Neural cell (in vitro differentiated cells): Measurements from ENCODE around the gene PTCH2.

Source experiments
- EP300 ChIP-seq: fragments of 450-650 bp; conservative IDR thresholded peaks from 2 replicates; pipeline ENCODE4 v1.6.1; 2014; ENCODE audit warnings: antibody characterized with exemption, mild to moderate bottlenecking, moderate library complexity; ENCODE audit not compliant: poor library complexity, severe bottlenecking
- EZH2 ChIP-seq: fragments of 200-600, 300-800 bp; shearing (Covaris generic), sonication (generic); IDR thresholded peaks from 2 replicates; pipeline ENCODE4 v1.6.1; 2014; ENCODE audit warnings: antibody characterized with exemption, low read length, borderline replicate concordance, mild to moderate bottlenecking; ENCODE audit not compliant: insufficient read depth, poor library complexity, severe bottlenecking
- POLR2AphosphoS5 ChIP-seq: IDR thresholded peaks from 2 replicates; pipeline ENCODE4 v1.6.1; 2012
- RAD21 ChIP-seq: fragments of 450-650 bp; conservative IDR thresholded peaks from 2 replicates; pipeline ENCODE4 v1.6.1; 2014; ENCODE audit warnings: antibody characterized with exemption, mild to moderate bottlenecking, moderate library complexity
- SMC3 ChIP-seq: fragments of 450-650 bp; conservative IDR thresholded peaks from 2 replicates; pipeline ENCODE4 v1.6.1; 2014; ENCODE audit warnings: antibody characterized with exemption, mild to moderate bottlenecking, moderate library complexity; ENCODE audit not compliant: poor library complexity
- TAF1 ChIP-seq: IDR thresholded peaks from 2 replicates; pipeline ENCODE4 v1.6.1; 2012; ENCODE audit warnings: low read depth
- TF ChIP-seq, protein P1 (sequence below): IDR thresholded peaks from 2 replicates; pipeline ENCODE4 v1.6.1; 2012; ENCODE audit warnings: borderline replicate concordance
- TF ChIP-seq, protein P2 (sequence below): fragments of 450-650 bp; IDR thresholded peaks from 2 replicates; pipeline ENCODE4 v1.5.1; 2014; ENCODE audit warnings: antibody characterized with exemption, mild to moderate bottlenecking, moderate library complexity; ENCODE audit not compliant: poor library complexity, severe bottlenecking

DNA sequence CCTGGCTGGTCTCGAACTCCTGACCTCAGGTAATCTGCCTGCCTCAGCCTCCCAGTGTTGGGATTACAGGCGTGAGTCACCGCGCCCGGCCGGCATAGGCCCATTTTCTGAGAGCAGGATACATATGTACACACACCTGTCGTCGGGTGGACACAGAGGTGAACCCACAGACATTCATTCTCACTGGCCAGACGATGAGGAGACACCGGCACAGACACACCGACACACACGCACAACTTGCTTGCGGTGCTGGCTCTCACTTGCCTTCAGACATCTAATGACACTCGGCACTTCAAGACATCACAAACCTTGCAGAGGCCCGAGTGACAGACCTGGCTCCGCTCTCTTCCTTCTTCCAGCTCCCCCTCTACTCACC is 579 bp downstream of the PTCH2 start:
- TF ChIP-seq, protein P1, sequence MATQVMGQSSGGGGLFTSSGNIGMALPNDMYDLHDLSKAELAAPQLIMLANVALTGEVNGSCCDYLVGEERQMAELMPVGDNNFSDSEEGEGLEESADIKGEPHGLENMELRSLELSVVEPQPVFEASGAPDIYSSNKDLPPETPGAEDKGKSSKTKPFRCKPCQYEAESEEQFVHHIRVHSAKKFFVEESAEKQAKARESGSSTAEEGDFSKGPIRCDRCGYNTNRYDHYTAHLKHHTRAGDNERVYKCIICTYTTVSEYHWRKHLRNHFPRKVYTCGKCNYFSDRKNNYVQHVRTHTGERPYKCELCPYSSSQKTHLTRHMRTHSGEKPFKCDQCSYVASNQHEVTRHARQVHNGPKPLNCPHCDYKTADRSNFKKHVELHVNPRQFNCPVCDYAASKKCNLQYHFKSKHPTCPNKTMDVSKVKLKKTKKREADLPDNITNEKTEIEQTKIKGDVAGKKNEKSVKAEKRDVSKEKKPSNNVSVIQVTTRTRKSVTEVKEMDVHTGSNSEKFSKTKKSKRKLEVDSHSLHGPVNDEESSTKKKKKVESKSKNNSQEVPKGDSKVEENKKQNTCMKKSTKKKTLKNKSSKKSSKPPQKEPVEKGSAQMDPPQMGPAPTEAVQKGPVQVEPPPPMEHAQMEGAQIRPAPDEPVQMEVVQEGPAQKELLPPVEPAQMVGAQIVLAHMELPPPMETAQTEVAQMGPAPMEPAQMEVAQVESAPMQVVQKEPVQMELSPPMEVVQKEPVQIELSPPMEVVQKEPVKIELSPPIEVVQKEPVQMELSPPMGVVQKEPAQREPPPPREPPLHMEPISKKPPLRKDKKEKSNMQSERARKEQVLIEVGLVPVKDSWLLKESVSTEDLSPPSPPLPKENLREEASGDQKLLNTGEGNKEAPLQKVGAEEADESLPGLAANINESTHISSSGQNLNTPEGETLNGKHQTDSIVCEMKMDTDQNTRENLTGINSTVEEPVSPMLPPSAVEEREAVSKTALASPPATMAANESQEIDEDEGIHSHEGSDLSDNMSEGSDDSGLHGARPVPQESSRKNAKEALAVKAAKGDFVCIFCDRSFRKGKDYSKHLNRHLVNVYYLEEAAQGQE = no peak
- TF ChIP-seq, protein P2, sequence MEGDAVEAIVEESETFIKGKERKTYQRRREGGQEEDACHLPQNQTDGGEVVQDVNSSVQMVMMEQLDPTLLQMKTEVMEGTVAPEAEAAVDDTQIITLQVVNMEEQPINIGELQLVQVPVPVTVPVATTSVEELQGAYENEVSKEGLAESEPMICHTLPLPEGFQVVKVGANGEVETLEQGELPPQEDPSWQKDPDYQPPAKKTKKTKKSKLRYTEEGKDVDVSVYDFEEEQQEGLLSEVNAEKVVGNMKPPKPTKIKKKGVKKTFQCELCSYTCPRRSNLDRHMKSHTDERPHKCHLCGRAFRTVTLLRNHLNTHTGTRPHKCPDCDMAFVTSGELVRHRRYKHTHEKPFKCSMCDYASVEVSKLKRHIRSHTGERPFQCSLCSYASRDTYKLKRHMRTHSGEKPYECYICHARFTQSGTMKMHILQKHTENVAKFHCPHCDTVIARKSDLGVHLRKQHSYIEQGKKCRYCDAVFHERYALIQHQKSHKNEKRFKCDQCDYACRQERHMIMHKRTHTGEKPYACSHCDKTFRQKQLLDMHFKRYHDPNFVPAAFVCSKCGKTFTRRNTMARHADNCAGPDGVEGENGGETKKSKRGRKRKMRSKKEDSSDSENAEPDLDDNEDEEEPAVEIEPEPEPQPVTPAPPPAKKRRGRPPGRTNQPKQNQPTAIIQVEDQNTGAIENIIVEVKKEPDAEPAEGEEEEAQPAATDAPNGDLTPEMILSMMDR = no peak
- TF ChIP-seq EZH2 = no peak
- TF ChIP-seq EP300 = no peak
- TF ChIP-seq TAF1 = no peak
- TF ChIP-seq POLR2AphosphoS5 = no peak
- TF ChIP-seq SMC3 = no peak
- no peak for TF ChIP-seq RAD21
